IMR-90 (cell line): Measurements from ENCODE around the gene GPR161. TPM values are rescaled to one million over a fixed set of nuclear protein-coding genes. Genes with fewer than 3 reads are reported as not detected.
"Not testable (repeated sequence)": the region's sequence is repeated elsewhere in the genome, so short reads cannot be mapped to it uniquely, and the experiment has no call there.

Experiments used
- ATAC-seq: fragments of 200-7000 bp; cut with Tn5 transposase; 2 replicates; pipeline ENCODE4 v1.9.1; 2020; ENCODE audit warnings: low read depth, mild to moderate bottlenecking, moderate library complexity
- BruUV-seq: library from RNA; stranded (reverse); fragments of 400-500 nt; replicated peaks from 2 replicates; lab custom pipeline; 2021; lab: Mats Ljungman, UMichigan
- CTCF ChIA-PET: fragments of 300-600 bp; formaldehyde crosslinking; extraction: SDS; loops from one replicate; lab custom pipeline; 2021; ENCODE audit warnings: antibody characterized with exemption; lab: Yijun Ruan, JAX
- POLR2A ChIA-PET: fragments of 300-600 bp; sonication (Branson Sonifier 250); formaldehyde crosslinking; loops from one replicate; lab custom pipeline; 2022; ENCODE audit warnings: antibody characterized with exemption; ENCODE audit not compliant: unreplicated experiment; lab: Charles Lee
- DNase-seq: peaks from one replicate; pipeline ENCODE4 v3.0.0; 2013
- H2AFZ ChIP-seq: replicated peaks from 2 replicates; pipeline ENCODE3; 2013; ENCODE audit warnings: low read length, mild to moderate bottlenecking; ENCODE audit not compliant: poor library complexity
- H2AK5ac ChIP-seq: 2 replicates; pipeline ENCODE4 v1.6.1; 2013; ENCODE audit warnings: low read depth, low read length, inconsistent platforms
- H2AK9ac ChIP-seq: replicated peaks from 2 replicates; pipeline ENCODE3; 2013; ENCODE audit warnings: mild to moderate bottlenecking, low read depth, low read length, moderate library complexity; ENCODE audit not compliant: poor library complexity
- H2BK120ac ChIP-seq: 2 replicates; pipeline ENCODE4 v1.6.1; 2013; ENCODE audit warnings: low read depth, low read length, inconsistent platforms
- H2BK15ac ChIP-seq: 3 replicates; pipeline ENCODE4 v1.6.1; 2013; ENCODE audit warnings: low read depth, low read length, inconsistent platforms
- H2BK20ac ChIP-seq: 2 replicates; pipeline ENCODE4 v1.6.1; 2013; ENCODE audit warnings: low read depth, mild to moderate bottlenecking, inconsistent platforms, low read length, moderate library complexity
- H2BK5ac ChIP-seq: 2 replicates; pipeline ENCODE4 v1.6.1; 2013; ENCODE audit warnings: mild to moderate bottlenecking, low read depth, low read length, inconsistent platforms; ENCODE audit not compliant: poor library complexity, severe bottlenecking
- H3K14ac ChIP-seq: replicated peaks from 2 replicates; pipeline ENCODE4 v1.6.1; 2013; ENCODE audit warnings: low read depth, low read length, inconsistent platforms
- H3K18ac ChIP-seq: 2 replicates; pipeline ENCODE4 v1.6.1; 2013; ENCODE audit warnings: low read depth, low read length, control low read depth
- H3K23ac ChIP-seq: 2 replicates; pipeline ENCODE4 v1.6.1; 2013; ENCODE audit warnings: low read depth, low read length, inconsistent platforms
- H3K27ac ChIP-seq: 2 replicates; pipeline ENCODE4 v1.5.1; 2013; ENCODE audit warnings: mild to moderate bottlenecking, control low read depth, low read length; ENCODE audit not compliant: insufficient read depth
- H3K27me3 ChIP-seq: 2 replicates; pipeline ENCODE4 v1.6.1; 2013; ENCODE audit warnings: low read length; ENCODE audit not compliant: control insufficient read depth, insufficient read depth
- H3K36me3 ChIP-seq: 2 replicates; pipeline ENCODE4 v1.6.1; 2013; ENCODE audit warnings: low read length, mixed read lengths; ENCODE audit not compliant: control insufficient read depth, insufficient read depth
- H3K4ac ChIP-seq: 2 replicates; pipeline ENCODE4 v1.6.1; 2013; ENCODE audit warnings: low read depth, low read length, inconsistent platforms
- H3K4me1 ChIP-seq: 2 replicates; pipeline ENCODE4 v1.6.1; 2013; ENCODE audit warnings: low read length, mixed read lengths; ENCODE audit not compliant: control insufficient read depth, insufficient read depth
- H3K4me2 ChIP-seq: 2 replicates; pipeline ENCODE4 v1.6.1; 2013; ENCODE audit warnings: low read depth, mild to moderate bottlenecking, control low read depth, low read length, moderate library complexity
- H3K4me3 ChIP-seq: 2 replicates; pipeline ENCODE4 v1.5.1; 2013; ENCODE audit warnings: low read depth, mild to moderate bottlenecking, control low read depth, low read length, moderate library complexity; ENCODE audit not compliant: insufficient read depth
- H3K56ac ChIP-seq: 2 replicates; pipeline ENCODE4 v1.6.1; 2013; ENCODE audit warnings: low read length, inconsistent platforms; ENCODE audit not compliant: insufficient read depth; ENCODE audit errors: extremely low read depth
- H3K79me1 ChIP-seq, 2 experiments: 2 replicates each; pipeline ENCODE4 v1.6.1; 2013; ENCODE audit warnings: low read length in 2 of 2, inconsistent platforms in 1 of 2, low read depth in 1 of 2
- H3K9ac ChIP-seq: 2 replicates; pipeline ENCODE4 v1.6.1; 2013; ENCODE audit warnings: low read depth, low read length, control low read depth
- H3K9me1 ChIP-seq: 2 replicates; pipeline ENCODE4 v1.6.1; 2013; ENCODE audit warnings: low read length, inconsistent platforms; ENCODE audit not compliant: insufficient read depth
- H3K9me3 ChIP-seq: 2 replicates; pipeline ENCODE4 v1.6.1; 2013; ENCODE audit warnings: low read length; ENCODE audit not compliant: control insufficient read depth, insufficient read depth
- H4K20me1 ChIP-seq: 2 replicates; pipeline ENCODE4 v1.6.1; 2013; ENCODE audit warnings: low read length, inconsistent platforms; ENCODE audit not compliant: insufficient read depth
- H4K5ac ChIP-seq: 2 replicates; pipeline ENCODE4 v1.6.1; 2013; ENCODE audit warnings: mild to moderate bottlenecking, low read depth, low read length, control low read depth
- H4K8ac ChIP-seq, 2 experiments: 2 replicates each; pipeline ENCODE4 v1.6.1; 2013; ENCODE audit warnings: low read depth in 2 of 2, low read length in 2 of 2, control low read depth in 1 of 2, inconsistent platforms in 1 of 2
- H4K91ac ChIP-seq: 2 replicates; pipeline ENCODE4 v1.6.1; 2013; ENCODE audit warnings: low read depth, low read length, inconsistent platforms; ENCODE audit not compliant: insufficient read depth
- WGBS, 2 experiments: methylation state at CpG; one replicate each; pipeline versions ENCODE4 v1.1.5 to v1.1.7; 2013; ENCODE audit warnings: missing lambda C conversion rate in 2 of 2; ENCODE audit not compliant: insufficient read length in 1 of 2; ENCODE audit errors: extremely low coverage in 2 of 2; 5-methylcytosine and 5-hydroxymethylcytosine counted together
- dilution Hi-C: fragments of 300-500 bp; cut with HindIII; formaldehyde crosslinking; loops from one replicate; pipeline ENCODE4 v1.14.3; 2018; ENCODE audit warnings: low sequenced_read_pairs; ENCODE audit not compliant: unreplicated experiment
- in situ Hi-C: fragments of 300-500 bp; cut with MboI; formaldehyde crosslinking; loops from 3 replicates; pipeline ENCODE4 v1.14.3; 2019; ENCODE audit warnings: low sequenced_read_pairs, inconsistent platforms, mixed read lengths
- intact Hi-C: fragments of 100-400 bp; cut with micrococcal nuclease; formaldehyde crosslinking; loops from 2 replicates; pipeline ENCODE4 v1.10.0; 2022
- polyA plus RNA-seq, 3 experiments: library from polyadenylated mRNA; depleted of rRNA; stranded (reverse); fragments of >200 nt; gene quantifications; 2 replicates each; pipeline ENCODE4 v1.2.3, GENCODE V29; 2012; ENCODE audit warnings: low replicate concordance in 1 of 3
- total RNA-seq: library from RNA; depleted of rRNA; stranded (reverse); fragments of >200 nt; gene quantifications from 2 replicates; pipeline ENCODE4 v1.2.3, GENCODE V29; 2012

Gene GPR161
- total and polyA plus RNA-seq, 2 of the 4 experiments (the other 2 are of a cell fraction): 12.5 to 13.3 TPM

GRCh38 chr1:168154707-168155106, 18.0 kb upstream of the GPR161 start:
- in situ Hi-C loops, H4K5ac ChIP-seq, DNase-seq, BruUV-seq, H3K4me3 ChIP-seq, H3K27ac ChIP-seq, H2BK20ac ChIP-seq, H3K4me2 ChIP-seq, H3K4me1 ChIP-seq, dilution Hi-C loops, H2BK120ac ChIP-seq, H3K23ac ChIP-seq, H4K20me1 ChIP-seq, H3K9me1 ChIP-seq, H3K4ac ChIP-seq, H3K56ac ChIP-seq, H3K9me3 ChIP-seq, CTCF ChIA-PET, POLR2A ChIA-PET, ATAC-seq, H2AK5ac ChIP-seq, intact Hi-C loops, H2AK9ac ChIP-seq, H2BK5ac ChIP-seq, H4K8ac ChIP-seq, H3K36me3 ChIP-seq, H3K79me1 ChIP-seq, H3K9ac ChIP-seq, H2BK15ac ChIP-seq, H4K91ac ChIP-seq, H3K18ac ChIP-seq, H3K27me3 ChIP-seq, H3K14ac ChIP-seq, H2AFZ ChIP-seq: not testable (repeated sequence)
- WGBS, 2 experiments: 80% methylated on average over 1 of the region's 4 CpGs; no CpG with 5 or more reads in 1 of the 2 experiments
